ENCODE measurements around the gene PLEKHB1. TPM values are rescaled to one million over a fixed set of nuclear protein-coding genes. Genes with fewer than 3 reads are reported as not detected.

The PLEKHB1 gene
- polyA plus RNA-seq, 3 donors, result 0.05 to 0.88 (median 0.25) TPM

DNA sequence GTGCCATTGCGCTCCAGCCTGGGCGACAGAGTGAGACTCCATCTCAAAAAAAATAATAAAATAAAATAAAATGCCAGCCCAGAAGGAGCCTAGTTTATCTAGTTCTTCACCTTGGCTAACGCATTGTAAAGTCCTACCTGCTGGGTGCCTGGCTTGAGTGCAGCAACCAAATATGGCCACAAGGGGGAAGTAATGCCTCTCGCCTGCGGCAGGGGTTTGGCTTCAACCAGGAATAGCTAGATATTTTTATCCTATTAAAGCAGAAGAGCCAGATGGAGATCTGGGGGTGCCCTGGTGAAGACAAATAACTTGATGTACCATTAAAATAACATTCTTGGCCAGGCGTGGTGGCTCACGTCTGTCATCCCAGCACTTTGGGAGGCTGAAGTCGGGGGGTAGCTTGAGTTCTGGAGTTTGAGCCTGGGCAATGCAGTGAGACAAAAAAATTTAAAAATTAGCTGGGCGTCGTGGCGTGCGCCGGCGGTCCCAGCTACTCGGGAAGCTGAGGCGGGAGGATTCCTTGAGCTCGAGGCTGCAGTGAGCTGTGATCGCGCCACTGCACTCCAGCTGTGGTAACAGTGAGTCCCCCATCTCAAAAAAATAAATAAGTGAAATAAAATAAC, 20.6 kb upstream of the PLEKHB1 start:
- H3K9me3 Mint-ChIP-seq, result peaks cover 0 to 3% (median 0%) of the 10 kb centered on the region in 7 donors
- peak overlapping the region in 1 of 7 donors; percentile 35 for H3K27ac Mint-ChIP-seq
- no peaks in the 10 kb centered on the region for H3K36me3 Mint-ChIP-seq
- H3K4me3 ChIP-seq (replicated peaks in 1 of 3; ENCODE audit: low read depth in 2 of 3, low read length in 3 of 3), result no peak overlapping the region
- no peak overlapping the region for H3K27ac ChIP-seq (ENCODE audit: low read depth in 1 of 2, low read length in 2 of 2)
- peak; percentile 98 for TF ChIP-seq CTCF (IDR thresholded peaks at IDR 0.05)
- no peaks in the 10 kb centered on the region for H3K27me3 ChIP-seq (ENCODE audit: control insufficient read depth in 2 of 2, insufficient read depth in 2 of 2, low read length in 2 of 2)
- no peaks in the 10 kb centered on the region for H3K36me3 ChIP-seq (replicated peaks in 1 of 2; ENCODE audit: control insufficient read depth in 1 of 2, insufficient read depth in 2 of 2, low read length in 2 of 2)
- no peak overlapping the region for H2AFZ ChIP-seq (ENCODE audit: insufficient read depth, low read depth, low read length, poor library complexity, severe bottlenecking)
- peaks cover 40% of the 10 kb centered on the region for H3K4me1 Mint-ChIP-seq
- H3K4me2 ChIP-seq (replicated peaks; ENCODE audit: extremely low read depth, low read length, poor library complexity, severe bottlenecking), result no peak overlapping the region
- peak; percentile 50 to 68 (median 68) for DNase-seq
- 27% methylated on average over 11 of the region's 19 CpGs for WGBS (ENCODE audit: insufficient coverage)
- peaks cover 37 to 43% of the 10 kb centered on the region in 2 donors for H3K4me1 ChIP-seq (ENCODE audit: control insufficient read depth in 1 of 2, insufficient read depth in 2 of 2, low read length in 2 of 2)
- H3K9ac ChIP-seq (ENCODE audit: insufficient read depth, low read length, poor library complexity, severe bottlenecking), result no peak overlapping the region
- H3K27me3 Mint-ChIP-seq (ENCODE audit: low read depth in 3 of 3), result peaks cover 3 to 5% (median 5%) of the 10 kb centered on the region in 3 donors
- H3K4me3 Mint-ChIP-seq, result no peak overlapping the region
- no peaks in the 10 kb centered on the region for H4K20me1 ChIP-seq (ENCODE audit: insufficient read depth, low read length)
- H3K9me3 ChIP-seq (replicated peaks in 1 of 2; ENCODE audit: control insufficient read depth in 1 of 2, insufficient read depth in 1 of 2, low read length in 2 of 2), result no peaks in the 10 kb centered on the region
- intact Hi-C loops (cut with micrococcal nuclease), result no loop called here
- H3K79me2 ChIP-seq (ENCODE audit: insufficient read depth, low read length), result no peaks in the 10 kb centered on the region

DNA sequence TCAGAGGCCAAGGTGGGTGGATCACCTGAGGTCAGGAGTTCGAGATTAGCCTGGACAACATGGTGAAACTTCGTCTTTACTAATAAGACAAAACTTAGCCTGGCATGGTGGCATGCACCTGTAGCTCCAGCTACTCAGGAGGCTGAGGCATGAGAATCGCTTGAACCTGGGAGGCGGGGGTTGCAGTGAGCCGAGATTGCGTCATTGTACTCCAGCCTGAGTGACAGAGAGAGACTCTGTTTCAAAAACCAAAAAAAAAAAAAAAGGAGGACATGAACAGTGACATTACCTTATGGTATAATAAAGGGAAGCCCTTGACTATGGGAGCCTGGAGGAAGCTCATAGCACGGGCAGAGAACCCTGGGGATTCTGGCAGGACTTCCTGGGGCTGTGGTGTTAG, 16.5 kb upstream of the PLEKHB1 start:
- Mint-ChIP-seq H3K9me3 (peaks cover 0 to 8% (median 4%) of the 10 kb centered on the region in 7 donors), H3K27ac (peak overlapping the region in 2 of 7 donors; percentile 5 to 40), H3K4me3 (no peak overlapping the region), H3K4me1 (peaks cover 17% of the 10 kb centered on the region), H3K27me3 (ENCODE audit: low read depth in 3 of 3) (peaks cover 1 to 5% (median 2%) of the 10 kb centered on the region in 3 donors), H3K36me3 (no peaks in the 10 kb centered on the region)
- Histone ChIP-seq H4K20me1 (ENCODE audit: insufficient read depth, low read length) (no peaks in the 10 kb centered on the region), H2AFZ (ENCODE audit: insufficient read depth, low read depth, low read length, poor library complexity, severe bottlenecking) (no peak overlapping the region), H3K4me2 (replicated peaks; ENCODE audit: extremely low read depth, low read length, poor library complexity, severe bottlenecking) (no peak overlapping the region), H3K4me1 (ENCODE audit: control insufficient read depth in 1 of 2, insufficient read depth in 2 of 2, low read length in 2 of 2) (peaks cover 11 to 12% of the 10 kb centered on the region in 2 donors), H3K9me3 (replicated peaks in 1 of 2; ENCODE audit: control insufficient read depth in 1 of 2, insufficient read depth in 1 of 2, low read length in 2 of 2) (peaks cover 0 to 4% of the 10 kb centered on the region in 2 donors), H3K4me3 (replicated peaks in 1 of 3; ENCODE audit: low read depth in 2 of 3, low read length in 3 of 3) (no peak overlapping the region), H3K27ac (ENCODE audit: low read depth in 1 of 2, low read length in 2 of 2) (no peak overlapping the region), H3K36me3 (replicated peaks in 1 of 2; ENCODE audit: control insufficient read depth in 1 of 2, insufficient read depth in 2 of 2, low read length in 2 of 2) (no peaks in the 10 kb centered on the region), H3K79me2 (ENCODE audit: insufficient read depth, low read length) (no peaks in the 10 kb centered on the region), H3K27me3 (ENCODE audit: control insufficient read depth in 2 of 2, insufficient read depth in 2 of 2, low read length in 2 of 2) (no peaks in the 10 kb centered on the region), H3K9ac (ENCODE audit: insufficient read depth, low read length, poor library complexity, severe bottlenecking) (no peak overlapping the region)
- no peak for DNase-seq
- intact Hi-C loops (cut with micrococcal nuclease), result no loop called here
- TF ChIP-seq CTCF (IDR thresholded peaks at IDR 0.05), result no peak
- 62% methylated on average over 4 of the region's 7 CpGs for WGBS (ENCODE audit: insufficient coverage)

Data from CD14-positive monocyte (primary cell).